Gastroesophageal sphincter (tissue), 4 donors: ENCODE measurements around the gene HECW1. TPM values are rescaled to one million over a fixed set of nuclear protein-coding genes. Genes with fewer than 3 reads are reported as not detected.
A peak's percentile ranks its signal among the peaks of the same experiment; 100 is the strongest.

Experiments
- ATAC-seq: fragments of 150-250 bp; one replicate; pipeline ENCODE4 v1.9.1; 2016; ENCODE audit warnings: mild to moderate bottlenecking, moderate library complexity
- H3K27ac ChIP-seq, 4 donors: fragments of 200-600 bp; sonication (generic) in 3 of 4; 1 replicate in 3 of 4; 2 replicates in 1 of 4; pipeline ENCODE4 v1.5.1; 2016 to 2019
- H3K27me3 ChIP-seq: fragments of 200-600 bp; sonication (generic); one replicate; pipeline ENCODE4 v1.5.1; 2019
- H3K36me3 ChIP-seq, 2 donors: fragments of 200-600 bp; sonication (generic); one replicate each; pipeline ENCODE4 v1.5.1; 2019; ENCODE audit warnings: control low read depth in 1 of 2
- H3K4me1 ChIP-seq, 3 donors: fragments of 200-600 bp; sonication (generic); 1 replicate in 2 of 3; 2 replicates in 1 of 3; pipeline ENCODE4 v1.5.1; 2016 to 2019; ENCODE audit warnings: control low read depth in 2 of 3
- H3K4me3 ChIP-seq, 2 donors: fragments of 200-600 bp; sonication (generic); one replicate each; pipeline ENCODE4 v1.5.1; 2019; ENCODE audit warnings: mild to moderate bottlenecking in 1 of 2, moderate library complexity in 1 of 2
- H3K9me3 ChIP-seq, 3 donors: fragments of 200-600 bp; sonication (generic); one replicate each; pipeline ENCODE4 v1.5.1; 2017 to 2019; ENCODE audit warnings: control low read depth in 2 of 3
- EP300 ChIP-seq: sonication (generic); formaldehyde crosslinking; IDR thresholded peaks from one replicate; pipeline ENCODE4 v1.6.1; 2017; ENCODE audit warnings: antibody characterized with exemption, mild to moderate bottlenecking
- POLR2A ChIP-seq, 2 donors: fragments of 450-650 bp; IDR thresholded peaks; one replicate each; pipeline ENCODE4 v1.6.1; 2017; ENCODE audit warnings: antibody characterized with exemption in 2 of 2, mild to moderate bottlenecking in 2 of 2, moderate library complexity in 1 of 2
- POLR2AphosphoS5 ChIP-seq: sonication (generic); formaldehyde crosslinking; IDR thresholded peaks from one replicate; pipeline ENCODE4 v1.6.1; 2017; ENCODE audit warnings: antibody characterized with exemption
- WGBS, 2 donors: methylation state at CpG; one replicate each; pipeline ENCODE4 v1.1.5; 2018; ENCODE audit warnings: low coverage in 1 of 2; 5-methylcytosine and 5-hydroxymethylcytosine counted together
- total RNA-seq, 4 donors: library from RNA; depleted of rRNA; stranded (reverse); fragments of >200 nt; gene quantifications; one replicate each; pipeline ENCODE4 v1.1.0, GENCODE V29; 2016
- TF ChIP-seq, protein P1 (sequence below), 4 experiments: fragments of 200-600 bp in 2 of 4; fragments of 450-650 bp in 2 of 4; sonication (generic) in 1 of 4; IDR thresholded peaks; one replicate each; pipeline ENCODE4 v1.5.1; 2017 to 2019; ENCODE audit warnings: antibody characterized with exemption in 4 of 4, mild to moderate bottlenecking in 2 of 4, moderate library complexity in 2 of 4

HECW1 gene
- total RNA-seq, 4 donors from 2014 or later: 0.04 to 0.31 (median 0.13) TPM; not detected in 1

DNA sequence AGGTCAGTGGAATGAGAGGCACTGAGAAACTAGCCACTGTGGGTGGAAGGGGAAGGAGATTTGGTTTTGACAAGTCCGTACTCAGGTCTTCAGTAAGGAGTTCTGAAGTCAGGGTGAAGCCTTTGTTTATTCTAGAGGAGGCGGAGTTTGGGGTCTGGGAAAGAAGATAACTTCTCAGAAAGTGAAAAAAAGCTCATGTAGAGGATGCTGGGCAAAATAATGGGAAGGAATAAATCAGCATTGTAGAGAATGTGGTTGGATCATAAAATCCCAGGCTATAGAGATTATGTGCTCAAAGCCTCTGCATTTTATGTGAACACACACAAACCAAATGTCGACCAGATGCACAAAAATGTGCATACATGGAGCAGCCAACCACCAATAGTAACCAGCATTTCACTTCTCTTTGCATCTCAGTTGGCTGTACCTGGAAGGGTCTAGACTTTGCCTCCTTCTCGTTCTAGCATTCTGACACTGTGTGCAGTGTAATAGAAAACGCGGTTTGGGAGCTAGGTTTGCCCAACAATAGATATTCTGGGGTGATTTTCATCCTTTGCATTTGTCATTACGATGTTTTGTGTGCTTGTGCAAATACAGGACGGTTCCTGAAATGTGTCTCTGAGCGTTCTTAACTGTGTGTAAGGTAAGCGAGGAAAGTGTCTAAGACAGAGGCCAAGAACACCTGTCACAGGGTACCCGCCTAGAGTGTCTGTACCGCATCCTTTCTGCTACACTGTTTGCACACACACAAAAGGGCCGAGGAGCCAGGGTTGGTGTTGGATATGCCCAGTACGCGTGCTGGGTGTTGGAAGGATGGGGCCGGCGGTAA is 603 bp upstream of the HECW1 start:
- Histone ChIP-seq H3K27me3 (peaks cover 91% of the 10 kb centered on the region), H3K4me1 (peaks cover 0 to 26% (median 16%) of the 10 kb centered on the region in 3 donors), H3K4me3 (peak overlapping the region in 1 of 2 donors; percentile 49), H3K36me3 (no peaks in the 10 kb centered on the region), H3K9me3 (no peaks in the 10 kb centered on the region), H3K27ac (no peak overlapping the region)
- TF ChIP-seq POLR2AphosphoS5 (no peak), POLR2A (IDR thresholded peaks at IDR 0.05) (no peak), EP300 (no peak)
- TF ChIP-seq, protein P1, sequence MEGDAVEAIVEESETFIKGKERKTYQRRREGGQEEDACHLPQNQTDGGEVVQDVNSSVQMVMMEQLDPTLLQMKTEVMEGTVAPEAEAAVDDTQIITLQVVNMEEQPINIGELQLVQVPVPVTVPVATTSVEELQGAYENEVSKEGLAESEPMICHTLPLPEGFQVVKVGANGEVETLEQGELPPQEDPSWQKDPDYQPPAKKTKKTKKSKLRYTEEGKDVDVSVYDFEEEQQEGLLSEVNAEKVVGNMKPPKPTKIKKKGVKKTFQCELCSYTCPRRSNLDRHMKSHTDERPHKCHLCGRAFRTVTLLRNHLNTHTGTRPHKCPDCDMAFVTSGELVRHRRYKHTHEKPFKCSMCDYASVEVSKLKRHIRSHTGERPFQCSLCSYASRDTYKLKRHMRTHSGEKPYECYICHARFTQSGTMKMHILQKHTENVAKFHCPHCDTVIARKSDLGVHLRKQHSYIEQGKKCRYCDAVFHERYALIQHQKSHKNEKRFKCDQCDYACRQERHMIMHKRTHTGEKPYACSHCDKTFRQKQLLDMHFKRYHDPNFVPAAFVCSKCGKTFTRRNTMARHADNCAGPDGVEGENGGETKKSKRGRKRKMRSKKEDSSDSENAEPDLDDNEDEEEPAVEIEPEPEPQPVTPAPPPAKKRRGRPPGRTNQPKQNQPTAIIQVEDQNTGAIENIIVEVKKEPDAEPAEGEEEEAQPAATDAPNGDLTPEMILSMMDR (IDR thresholded peaks at IDR 0.05): no peak
- 13 to 18% methylated on average over 8 to 17 of the region's 17 CpGs for WGBS, 2 donors
- no peak for ATAC-seq

DNA sequence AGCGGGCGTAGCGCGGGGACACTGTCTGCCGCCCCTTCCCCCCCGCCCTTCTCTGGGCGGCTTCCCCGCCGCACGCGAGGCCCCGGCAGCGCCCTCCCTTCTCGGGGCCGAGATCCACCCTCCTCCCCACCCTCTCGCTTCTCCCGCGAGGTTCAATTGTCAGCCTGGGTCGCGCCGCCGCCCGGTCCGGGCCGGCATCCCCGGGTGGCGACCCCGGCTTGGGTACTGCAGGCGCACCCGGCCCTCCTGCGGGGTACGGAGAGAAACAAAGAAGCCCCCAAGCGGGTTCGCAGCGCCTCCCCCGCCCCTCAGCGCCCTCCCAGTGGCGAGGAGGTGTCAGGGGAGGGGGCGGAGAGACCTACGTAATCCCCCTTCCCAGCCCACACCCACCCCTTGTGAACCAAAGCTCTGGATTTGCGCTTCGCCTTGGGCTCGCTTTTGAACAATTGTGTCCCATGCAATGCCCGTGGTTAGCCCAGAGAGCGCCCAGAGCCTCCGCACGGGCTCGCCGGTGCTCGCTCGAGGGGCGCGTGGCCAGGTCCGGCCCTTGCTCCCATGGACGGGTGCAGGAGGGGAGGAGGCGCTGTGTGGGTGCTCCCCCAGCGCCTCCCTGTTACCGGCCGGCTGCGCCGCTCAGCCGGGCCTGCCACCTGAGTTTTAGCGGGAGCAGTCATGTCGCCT is 634 bp downstream of the HECW1 start:
- no peak for TF ChIP-seq EP300
- Histone ChIP-seq H3K36me3 (no peaks in the 10 kb centered on the region), H3K27ac (no peak overlapping the region), H3K4me1 (peaks cover 0 to 26% (median 16%) of the 10 kb centered on the region in 3 donors), H3K4me3 (peak overlapping the region; percentile 3 to 49), H3K27me3 (peaks cover 100% of the 10 kb centered on the region), H3K9me3 (no peaks in the 10 kb centered on the region)
- no CpG with 5 or more reads among the region's 64 CpGs for WGBS, 2 donors
- ATAC-seq: peak; percentile 56

GRCh38 chr7:43113622-43114457 is 1.4 kb downstream of the HECW1 start:
- WGBS, 2 donors: 19 to 21% methylated on average over 11 of the region's 36 CpGs
- H3K4me3 ChIP-seq: peak overlapping the region in 1 of 2 donors; percentile 49
- TF ChIP-seq, protein P1 (IDR thresholded peaks at IDR 0.05): no peak
- peak; percentile 27 for ATAC-seq
- peaks cover 0 to 26% (median 16%) of the 10 kb centered on the region in 3 donors for H3K4me1 ChIP-seq
- H3K36me3 ChIP-seq: no peaks in the 10 kb centered on the region
- H3K9me3 ChIP-seq: no peaks in the 10 kb centered on the region
- H3K27me3 ChIP-seq: peaks cover 100% of the 10 kb centered on the region
- H3K27ac ChIP-seq: no peak overlapping the region

- TF ChIP-seq EP300 (no peak), POLR2AphosphoS5 (no peak), POLR2A (IDR thresholded peaks at IDR 0.05) (no peak)
- TF ChIP-seq, protein P1 (IDR thresholded peaks at IDR 0.05): no peak
- Histone ChIP-seq H3K4me3 (no peak overlapping the region), H3K9me3 (no peaks in the 10 kb centered on the region), H3K4me1 (peaks cover 0 to 26% (median 16%) of the 10 kb centered on the region in 3 donors), H3K27ac (no peak overlapping the region), H3K27me3 (peaks cover 100% of the 10 kb centered on the region), H3K36me3 (no peaks in the 10 kb centered on the region)
- no peak for ATAC-seq
- WGBS, 2 donors: 14 to 29% methylated on average over 2 to 3 of the region's 3 CpGs
Observed at GRCh38 chr7:43114458-43114780, 2.0 kb downstream of the HECW1 start.

DNA sequence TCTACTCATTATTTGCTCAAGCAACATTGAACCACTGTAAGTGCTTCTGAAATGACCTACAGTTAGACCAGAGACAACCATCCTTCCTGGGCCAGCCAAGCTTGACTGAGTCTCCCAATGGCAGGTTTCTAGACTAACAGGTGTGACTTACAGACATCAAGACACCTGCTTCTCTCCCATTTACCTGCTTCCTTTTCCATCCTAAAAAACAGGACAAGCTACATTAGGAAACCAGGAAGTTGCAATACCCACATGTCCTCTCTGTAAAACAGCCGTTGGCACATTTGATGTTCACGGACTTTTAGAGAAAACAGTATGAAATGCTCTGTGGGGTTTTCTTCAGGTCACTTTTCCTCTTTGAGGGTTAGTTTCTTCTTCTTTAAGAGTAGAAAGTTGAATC is 4.0 kb downstream of the HECW1 start:
- peaks cover 0 to 26% (median 16%) of the 10 kb centered on the region in 3 donors for H3K4me1 ChIP-seq
- H3K36me3 ChIP-seq: no peaks in the 10 kb centered on the region
- no peak for TF ChIP-seq EP300
- TF ChIP-seq POLR2A (IDR thresholded peaks at IDR 0.05): no peak
- no peak for TF ChIP-seq POLR2AphosphoS5
- TF ChIP-seq, protein P1 (IDR thresholded peaks at IDR 0.05): no peak
- ATAC-seq: no peak
- no peak overlapping the region for H3K27ac ChIP-seq
- H3K27me3 ChIP-seq: peaks cover 100% of the 10 kb centered on the region
- 92 to 95% methylated on average over 2 of the region's 2 CpGs for WGBS, 2 donors
- no peaks in the 10 kb centered on the region for H3K9me3 ChIP-seq
- H3K4me3 ChIP-seq: no peak overlapping the region
